Thyroid gland (tissue), 4 donors: ENCODE data around the gene CNTNAP5. TPM values are rescaled to one million over a fixed set of nuclear protein-coding genes. Genes with fewer than 3 reads are reported as not detected.

Experiments
- DNase-seq, 2 donors: peaks; one replicate each; pipeline ENCODE4 v3.0.0-alpha.2; 2019
- H3K27ac ChIP-seq, 3 donors: fragments of 200-600 bp; sonication (generic); 1 replicate in 2 of 3; 2 replicates in 1 of 3; pipeline ENCODE4 v1.5.1; 2016 to 2019; ENCODE audit warnings: mild to moderate bottlenecking in 1 of 3, moderate library complexity in 1 of 3
- H3K27me3 ChIP-seq: fragments of 200-600 bp; sonication (generic); one replicate; pipeline ENCODE4 v1.5.1; 2019
- H3K36me3 ChIP-seq, 2 donors: fragments of 200-600 bp; sonication (generic); one replicate each; pipeline ENCODE4 v1.5.1; 2016 to 2019
- H3K4me1 ChIP-seq, 2 donors: fragments of 200-600 bp; sonication (generic); one replicate each; pipeline ENCODE4 v1.5.1; 2017 to 2019
- H3K4me3 ChIP-seq, 3 donors: fragments of 200-600 bp; sonication (generic); replicated peaks in 1 of 3; 1 replicate in 2 of 3; 2 replicates in 1 of 3; pipeline ENCODE4 v1.5.1; 2016; ENCODE audit warnings: mild to moderate bottlenecking in 1 of 3
- H3K9me3 ChIP-seq: fragments of 200-600 bp; sonication (generic); one replicate; pipeline ENCODE4 v1.5.1; 2017
- CTCF ChIP-seq, 6 experiments: fragments of 200-600 bp in 3 of 6; fragments of 450-650 bp in 3 of 6; sonication (generic) in 3 of 6; IDR thresholded peaks; one replicate each; pipeline ENCODE4 v1.5.1; 2016 to 2019; ENCODE audit warnings: antibody characterized with exemption in 6 of 6, mild to moderate bottlenecking in 2 of 6, inconsistent platforms in 1 of 6, moderate library complexity in 1 of 6
- POLR2A ChIP-seq, 2 donors: fragments of 450-650 bp; IDR thresholded peaks; one replicate each; pipeline ENCODE4 v1.6.1; 2017; ENCODE audit warnings: antibody characterized with exemption in 2 of 2, mild to moderate bottlenecking in 2 of 2, moderate library complexity in 1 of 2
- WGBS, 2 donors: methylation state at CpG; one replicate each; pipeline ENCODE4 v1.1.5; 2017; 5-methylcytosine and 5-hydroxymethylcytosine counted together
- intact Hi-C: fragments of 100-400 bp; cut with DNase I; formaldehyde crosslinking; loops from one replicate; pipeline ENCODE4 v1.15.1; 2023
- total RNA-seq, 4 donors: library from RNA; depleted of rRNA; stranded (reverse); fragments of >200 nt; gene quantifications; one replicate each; pipeline ENCODE4 v1.2.3, GENCODE V29; 2016

The CNTNAP5 gene
- total RNA-seq, 4 donors from 2014 or later, result not detected

DNA sequence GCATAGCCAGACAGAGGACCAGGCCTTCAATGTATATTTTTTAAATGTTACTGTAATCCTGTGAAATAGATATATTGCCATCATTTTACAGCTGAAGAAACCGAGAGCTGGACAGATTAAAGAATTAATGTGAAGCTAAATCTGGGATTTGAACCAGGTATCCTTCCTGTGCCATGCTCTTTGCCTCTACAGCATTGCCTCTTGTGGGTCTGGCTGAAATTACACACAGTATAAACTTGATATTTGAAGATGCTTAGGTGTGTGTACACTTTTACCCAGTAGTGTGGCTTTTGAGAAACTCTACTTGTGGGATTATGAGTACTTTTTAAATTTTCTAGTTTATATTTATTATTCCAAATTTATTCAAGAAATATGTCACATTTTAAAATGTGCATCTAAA, 264.5 kb downstream of the CNTNAP5 start:
- H3K9me3 ChIP-seq, result no peaks in the 10 kb centered on the region
- H3K4me1 ChIP-seq, result no peaks in the 10 kb centered on the region
- no peaks in the 10 kb centered on the region for H3K27me3 ChIP-seq
- 61 to 75% methylated on average over 1 of the region's 1 CpG for WGBS, 2 donors
- intact Hi-C loops, result no loop called here
- TF ChIP-seq CTCF (IDR thresholded peaks at IDR 0.05) (no peak), POLR2A (IDR thresholded peaks at IDR 0.05) (no peak)
- no peak for DNase-seq
- no peak overlapping the region for H3K27ac ChIP-seq
- H3K4me3 ChIP-seq, result no peak overlapping the region
- H3K36me3 ChIP-seq, result no peaks in the 10 kb centered on the region

- WGBS, 2 donors, result 48 to 93% methylated on average over 2 of the region's 2 CpGs
- H3K27me3 ChIP-seq, result no peaks in the 10 kb centered on the region
- no peaks in the 10 kb centered on the region for H3K36me3 ChIP-seq
- TF ChIP-seq CTCF (IDR thresholded peaks at IDR 0.05) (no peak), POLR2A (IDR thresholded peaks at IDR 0.05) (no peak)
- intact Hi-C loops, result no loop called here
- no peak overlapping the region for H3K4me3 ChIP-seq
- no peaks in the 10 kb centered on the region for H3K4me1 ChIP-seq
- H3K27ac ChIP-seq, result no peak overlapping the region
- no peak for DNase-seq
- H3K9me3 ChIP-seq, result no peaks in the 10 kb centered on the region
These were observed 271.4 kb downstream of the CNTNAP5 start for GRCh38 chr2:124296470-124296869.

GRCh38 chr2:124301915-124302314, 276.8 kb downstream of the CNTNAP5 start:
- H3K36me3 ChIP-seq, result no peaks in the 10 kb centered on the region
- H3K4me1 ChIP-seq, result no peaks in the 10 kb centered on the region
- DNase-seq, result no peak
- TF ChIP-seq POLR2A (IDR thresholded peaks at IDR 0.05) (no peak), CTCF (IDR thresholded peaks at IDR 0.05) (no peak)
- H3K27me3 ChIP-seq, result no peaks in the 10 kb centered on the region
- H3K9me3 ChIP-seq, result no peaks in the 10 kb centered on the region
- intact Hi-C loops, result no loop called here
- H3K27ac ChIP-seq, result no peak overlapping the region
- H3K4me3 ChIP-seq, result no peak overlapping the region

DNA sequence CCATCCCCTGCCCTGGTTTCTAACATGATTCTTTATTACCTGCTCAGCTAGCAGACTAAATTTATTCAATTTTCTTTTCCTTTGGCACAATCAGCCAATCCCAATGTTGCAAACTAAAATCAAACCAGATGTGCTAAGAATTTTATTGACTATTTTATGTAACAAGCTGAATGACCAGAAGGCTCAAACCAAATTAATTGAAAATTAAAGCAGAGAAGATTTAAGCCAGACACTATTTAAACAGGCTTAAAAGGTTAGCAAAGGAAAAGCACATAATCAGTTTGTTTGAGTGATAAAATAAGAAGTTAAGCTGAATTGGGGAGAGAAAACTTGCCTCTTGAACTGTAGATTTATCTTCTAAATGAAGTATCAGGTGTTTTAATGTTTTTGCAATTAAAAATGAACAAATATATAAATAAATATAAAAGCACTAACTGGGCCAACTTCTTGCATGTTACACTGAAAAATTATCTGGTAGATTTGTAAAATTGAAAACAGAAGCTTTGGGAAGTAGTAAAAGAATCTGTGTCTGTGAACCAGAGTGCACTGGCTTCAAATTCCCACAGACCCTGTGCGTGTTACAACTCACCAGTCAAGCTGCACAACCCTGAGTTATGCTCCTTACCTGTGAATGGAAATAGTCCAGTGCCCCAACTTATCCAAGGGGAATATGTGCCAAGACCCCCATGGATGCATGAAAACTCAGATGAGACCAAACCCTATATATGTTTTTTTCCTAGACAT, 283.4 kb downstream of the CNTNAP5 start:
- TF ChIP-seq POLR2A (IDR thresholded peaks at IDR 0.05) (no peak), CTCF (IDR thresholded peaks at IDR 0.05) (no peak)
- Histone ChIP-seq H3K27me3 (no peaks in the 10 kb centered on the region), H3K27ac (no peak overlapping the region), H3K4me3 (no peak overlapping the region), H3K4me1 (no peaks in the 10 kb centered on the region), H3K9me3 (no peaks in the 10 kb centered on the region), H3K36me3 (no peaks in the 10 kb centered on the region)
- no peak for DNase-seq
- intact Hi-C loops, result no loop called here
- 52 to 73% methylated on average over 1 of the region's 1 CpG for WGBS, 2 donors

GRCh38 chr2:124309563-124310138, 284.6 kb downstream of the CNTNAP5 start:
- Histone ChIP-seq H3K9me3 (no peaks in the 10 kb centered on the region), H3K27ac (no peak overlapping the region), H3K27me3 (no peaks in the 10 kb centered on the region), H3K4me3 (no peak overlapping the region), H3K4me1 (no peaks in the 10 kb centered on the region), H3K36me3 (no peaks in the 10 kb centered on the region)
- whole genome bisulfite sequencing, 2 donors, result 88 to 90% methylated on average over 8 of the region's 8 CpGs
- no peak for DNase-seq
- intact Hi-C loops, result no loop called here
- TF ChIP-seq CTCF (IDR thresholded peaks at IDR 0.05), result no peak
- no peak for TF ChIP-seq POLR2A (IDR thresholded peaks at IDR 0.05)
